ENCODE measurements around the gene CLTC. TPM values are rescaled to one million over a fixed set of nuclear protein-coding genes. Genes with fewer than 3 reads are reported as not detected.

Gene CLTC
- total RNA-seq, 1 donor from 2014 or later: 88.7 TPM

GRCh38 chr17:59627274-59627673 is 7.6 kb downstream of the CLTC start:
- TF ChIP-seq CTCF (IDR thresholded peaks at IDR 0.05): no peak
- H3K36me3 ChIP-seq: no peaks in the 10 kb centered on the region
- peaks cover 6 to 52% of the 10 kb centered on the region in 2 donors for H3K4me1 ChIP-seq
- intact Hi-C loops (cut with DNase I): no loop called here
- H3K27me3 ChIP-seq: no peaks in the 10 kb centered on the region
- H3K27ac ChIP-seq: peak overlapping the region in 1 of 2 donors; percentile 25
- no peak for DNase-seq (ENCODE audit: low spot score in 2 of 2)
- H3K9me3 ChIP-seq: no peaks in the 10 kb centered on the region
- H3K4me3 ChIP-seq: peak overlapping the region in 1 of 2 donors; percentile 10

GRCh38 chr17:59627770-59628171 is 8.1 kb downstream of the CLTC start:
- peak overlapping the region; percentile 25 to 34 for H3K27ac ChIP-seq
- DNase-seq (ENCODE audit: low spot score in 2 of 2): no peak
- H3K9me3 ChIP-seq: no peaks in the 10 kb centered on the region
- no peaks in the 10 kb centered on the region for H3K27me3 ChIP-seq
- peaks cover 6 to 47% of the 10 kb centered on the region in 2 donors for H3K4me1 ChIP-seq
- no peaks in the 10 kb centered on the region for H3K36me3 ChIP-seq
- intact Hi-C loops (cut with DNase I): no loop called here
- no peak for TF ChIP-seq CTCF (IDR thresholded peaks at IDR 0.05)
- H3K4me3 ChIP-seq: peak overlapping the region in 1 of 2 donors; percentile 10

- H3K27ac ChIP-seq: no peak overlapping the region
Observed at GRCh38 chr17:59629174-59629573, 9.5 kb downstream of the CLTC start.

GRCh38 chr17:59631276-59631675 is 11.6 kb downstream of the CLTC start:
- Histone ChIP-seq H3K9me3 (no peaks in the 10 kb centered on the region), H3K27ac (no peak overlapping the region), H3K4me3 (no peak overlapping the region), H3K36me3 (no peaks in the 10 kb centered on the region), H3K27me3 (no peaks in the 10 kb centered on the region), H3K4me1 (peaks cover 6 to 51% of the 10 kb centered on the region in 2 donors)
- TF ChIP-seq CTCF (IDR thresholded peaks at IDR 0.05): no peak
- intact Hi-C loops (cut with DNase I): no loop called here
- DNase-seq (ENCODE audit: low spot score in 2 of 2): no peak

More at GRCh38 chr17:59629174-59629573, 9.5 kb downstream of the CLTC start:
- intact Hi-C loops (cut with DNase I): no loop called here
- Histone ChIP-seq H3K4me1 (peaks cover 5 to 47% of the 10 kb centered on the region in 2 donors), H3K9me3 (no peaks in the 10 kb centered on the region), H3K4me3 (no peak overlapping the region), H3K27me3 (no peaks in the 10 kb centered on the region), H3K36me3 (no peaks in the 10 kb centered on the region)
- DNase-seq (ENCODE audit: low spot score in 2 of 2): no peak
- no peak for TF ChIP-seq CTCF (IDR thresholded peaks at IDR 0.05)

DNA sequence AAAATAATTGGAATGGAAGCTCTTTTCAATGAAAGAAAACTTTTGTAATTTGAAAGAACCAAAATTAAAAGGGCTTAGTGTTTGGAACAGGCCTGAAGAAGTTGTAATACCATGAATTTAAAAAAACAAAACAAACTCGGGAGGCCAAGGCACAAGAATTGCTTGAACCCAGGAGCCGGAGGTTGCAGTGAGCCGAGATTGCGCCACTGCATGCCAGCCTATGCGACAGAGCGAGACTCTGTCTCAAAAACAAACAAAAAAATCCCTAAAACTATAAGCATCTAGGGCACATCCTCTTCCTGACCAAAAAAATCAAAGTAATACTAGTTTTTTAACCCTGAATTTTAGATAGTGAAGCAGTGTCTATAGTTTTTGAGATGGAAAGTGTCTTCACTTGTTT is 12.7 kb downstream of the CLTC start:
- H3K4me3 ChIP-seq: no peak overlapping the region

More for the DNA sequence above, 12.7 kb downstream of the CLTC start:
- DNase-seq (ENCODE audit: low spot score in 2 of 2): no peak
- Histone ChIP-seq H3K27me3 (no peaks in the 10 kb centered on the region), H3K9me3 (no peaks in the 10 kb centered on the region), H3K36me3 (no peaks in the 10 kb centered on the region), H3K27ac (no peak overlapping the region), H3K4me1 (peaks cover 4 to 45% of the 10 kb centered on the region in 2 donors)
- no peak for TF ChIP-seq CTCF (IDR thresholded peaks at IDR 0.05)
- intact Hi-C loops (cut with DNase I): no loop called here
